Measurements from ENCODE around the gene FTCD.

The FTCD gene

GRCh38 chr21:46119637-46120271 is 35.6 kb downstream of the FTCD start:
- TF ChIP-seq CTCF (IDR thresholded peaks at IDR 0.05; ENCODE audit: control insufficient read depth, insufficient read depth, low read depth, low read length, missing control alignments), result no peak
- no peak for DNase-seq (ENCODE audit: low read depth)
- no peak overlapping the region for H3K4me3 ChIP-seq (ENCODE audit: control insufficient read depth, low read depth, low read length)

GRCh38 chr21:46119144-46119636 is 36.2 kb downstream of the FTCD start:
- TF ChIP-seq CTCF (IDR thresholded peaks at IDR 0.05; ENCODE audit: control insufficient read depth, insufficient read depth, low read depth, low read length, missing control alignments), result no peak

GRCh38 chr21:46118316-46119143 is 36.8 kb downstream of the FTCD start:
- DNase-seq (ENCODE audit: low read depth), result no peak
- TF ChIP-seq CTCF (IDR thresholded peaks at IDR 0.05; ENCODE audit: control insufficient read depth, insufficient read depth, low read depth, low read length, missing control alignments), result no peak
- no peak overlapping the region for H3K4me3 ChIP-seq (ENCODE audit: control insufficient read depth, low read depth, low read length)

More at GRCh38 chr21:46119144-46119636, 36.2 kb downstream of the FTCD start:
- H3K4me3 ChIP-seq (ENCODE audit: control insufficient read depth, low read depth, low read length), result no peak overlapping the region
- no peak for DNase-seq (ENCODE audit: low read depth)

- DNase-seq (ENCODE audit: low read depth), result no peak
- H3K4me3 ChIP-seq (ENCODE audit: control insufficient read depth, low read depth, low read length), result no peak overlapping the region
- TF ChIP-seq CTCF (IDR thresholded peaks at IDR 0.05; ENCODE audit: control insufficient read depth, insufficient read depth, low read depth, low read length, missing control alignments), result no peak
These were observed 37.6 kb downstream of the FTCD start for GRCh38 chr21:46117586-46118315.

- no peak for TF ChIP-seq CTCF (IDR thresholded peaks at IDR 0.05; ENCODE audit: control insufficient read depth, insufficient read depth, low read depth, low read length, missing control alignments)
- no peak overlapping the region for H3K4me3 ChIP-seq (ENCODE audit: control insufficient read depth, low read depth, low read length)
- no peak for DNase-seq (ENCODE audit: low read depth)
These were observed 38.4 kb downstream of the FTCD start for GRCh38 chr21:46116776-46117585.
